ENCODE results near the gene JAG1.

JAG1 gene

DNA sequence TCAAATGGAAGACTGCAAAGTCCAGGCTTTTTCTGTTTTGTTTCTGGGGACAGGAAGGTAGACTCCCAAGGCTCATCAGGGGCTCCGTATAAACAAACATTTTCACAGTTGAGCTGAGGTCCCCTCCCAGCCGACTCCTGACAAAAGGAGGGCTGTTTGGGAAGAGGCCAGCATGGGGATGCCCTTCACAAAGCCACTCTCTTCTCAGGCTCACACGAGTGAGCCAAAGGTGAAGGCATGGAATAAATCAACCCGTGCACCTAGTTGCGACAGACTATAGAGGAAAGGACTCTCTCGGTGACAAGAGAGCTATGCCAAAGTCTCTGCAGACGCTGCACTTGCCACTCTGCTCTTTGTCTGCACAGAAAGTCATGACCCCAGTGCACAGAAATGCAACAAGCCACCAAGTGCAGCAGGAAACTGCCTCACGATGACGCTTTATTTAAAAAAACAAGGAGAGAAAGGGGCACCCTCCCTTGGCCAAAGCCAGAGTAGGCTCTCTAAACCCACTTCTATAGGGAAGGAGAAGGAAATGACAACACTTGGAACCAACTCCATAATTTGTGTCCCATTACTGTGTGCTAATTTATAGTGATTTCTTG, 21.0 kb downstream of the JAG1 start:
- DNase-seq (ENCODE audit: low read depth) = no peak

DNA sequence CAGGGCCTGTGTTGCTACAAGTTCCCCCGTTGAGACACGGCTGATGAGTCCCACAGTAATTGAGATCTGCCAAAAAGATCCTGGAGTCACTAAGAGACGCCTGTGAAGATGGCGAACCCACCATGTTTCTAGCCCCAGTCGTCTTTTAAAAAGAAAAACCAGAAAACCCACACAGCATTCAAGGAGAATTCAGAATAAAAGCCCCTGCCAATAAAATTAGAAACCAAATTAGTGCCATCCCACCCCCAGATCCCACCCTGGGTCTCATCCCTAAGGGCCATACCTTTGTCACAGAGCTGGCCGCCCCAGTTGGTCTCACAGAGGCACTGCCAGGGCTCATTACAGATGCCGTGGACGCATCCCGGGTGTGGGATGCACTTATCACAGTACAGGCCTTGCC, 21.6 kb downstream of the JAG1 start:
- no peak for DNase-seq (ENCODE audit: low read depth)

DNA sequence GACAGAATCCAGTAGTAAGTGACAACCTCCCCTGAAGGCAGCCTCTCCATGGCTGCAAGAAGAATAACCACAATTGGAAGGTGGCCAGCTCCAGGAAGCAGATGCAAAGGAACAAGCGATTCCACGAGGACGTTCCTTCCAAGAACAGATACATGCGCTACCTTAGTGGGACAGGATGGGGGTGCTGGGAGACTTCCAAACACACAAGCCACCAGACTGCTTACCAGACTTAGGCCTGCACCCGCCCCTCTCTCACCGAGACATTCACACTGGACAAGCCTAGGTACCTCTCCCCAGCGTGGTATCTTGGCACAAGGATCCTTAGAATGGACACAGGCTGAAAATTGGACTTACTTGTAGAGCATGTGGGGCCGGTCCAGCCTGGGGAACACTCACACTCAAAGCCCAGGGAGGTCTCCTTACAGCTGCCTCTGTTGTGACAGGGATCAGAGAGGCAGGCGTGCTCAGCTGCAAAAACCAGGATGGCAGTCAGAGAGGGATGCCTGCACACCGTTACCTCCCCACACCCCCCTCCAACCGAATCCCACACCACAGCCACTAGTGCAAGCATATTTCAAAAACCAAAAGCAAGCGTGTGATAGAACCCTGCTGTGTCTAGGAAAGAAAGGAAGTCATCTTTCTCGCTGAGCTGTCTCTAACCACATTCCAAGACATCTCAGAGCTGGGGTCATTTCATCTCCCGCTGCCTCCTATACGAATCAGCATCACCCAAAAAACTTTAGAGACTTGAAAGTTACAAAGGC, 22.4 kb downstream of the JAG1 start:
- no peak for DNase-seq (ENCODE audit: low read depth)

DNA sequence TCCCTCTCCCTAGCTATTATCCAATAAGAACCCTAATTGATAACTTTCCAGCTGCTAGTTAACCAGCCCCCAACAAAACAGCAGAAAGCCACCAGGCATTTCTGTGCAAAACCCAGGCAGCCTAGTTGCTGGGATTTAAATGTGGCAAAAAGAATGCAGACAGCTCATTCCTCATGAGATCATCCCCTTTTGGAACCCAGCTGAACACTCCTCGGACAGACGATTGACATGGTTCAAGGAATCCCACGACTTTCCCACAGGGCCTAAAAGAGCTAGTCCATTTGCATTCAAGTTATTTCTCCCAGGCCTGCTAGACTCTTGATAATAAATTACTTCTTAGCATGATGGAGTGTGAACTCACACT, 24.0 kb downstream of the JAG1 start:
- DNase-seq (ENCODE audit: low read depth) = no peak

DNA sequence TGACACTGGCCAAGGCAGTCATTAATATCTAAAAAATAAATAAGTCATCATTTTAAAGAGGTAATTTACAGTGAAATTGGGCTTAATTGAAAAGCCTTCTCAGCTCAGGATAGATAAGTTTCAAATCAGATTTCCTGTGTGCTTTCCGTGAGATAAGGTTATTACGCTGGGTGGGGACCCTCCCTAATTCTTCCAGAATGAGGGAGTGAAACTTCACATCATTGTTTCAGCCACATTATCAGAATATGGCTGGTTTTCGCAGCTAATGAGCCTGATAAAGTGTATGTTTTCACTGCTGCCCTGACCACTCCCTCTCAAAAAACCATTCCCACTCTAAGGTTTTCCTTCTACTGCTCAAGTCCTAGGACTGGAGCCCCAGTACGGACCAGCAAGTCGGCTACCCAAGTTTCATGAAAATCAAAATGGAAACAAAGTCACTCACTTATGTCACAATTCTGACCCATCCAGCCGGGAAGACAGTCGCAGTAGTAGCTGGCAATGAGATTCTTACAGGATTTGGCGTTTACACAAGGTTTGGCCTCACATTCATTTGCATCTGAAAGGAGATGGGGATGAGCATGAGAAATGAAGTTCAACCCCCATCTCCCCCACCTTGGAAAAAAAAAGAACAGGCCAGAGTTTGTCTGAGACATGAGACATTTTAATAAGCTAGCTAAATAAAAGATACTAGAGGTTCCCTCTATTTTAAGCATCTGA, 24.6 kb downstream of the JAG1 start:
- DNase-seq (ENCODE audit: low read depth) = no peak

DNA sequence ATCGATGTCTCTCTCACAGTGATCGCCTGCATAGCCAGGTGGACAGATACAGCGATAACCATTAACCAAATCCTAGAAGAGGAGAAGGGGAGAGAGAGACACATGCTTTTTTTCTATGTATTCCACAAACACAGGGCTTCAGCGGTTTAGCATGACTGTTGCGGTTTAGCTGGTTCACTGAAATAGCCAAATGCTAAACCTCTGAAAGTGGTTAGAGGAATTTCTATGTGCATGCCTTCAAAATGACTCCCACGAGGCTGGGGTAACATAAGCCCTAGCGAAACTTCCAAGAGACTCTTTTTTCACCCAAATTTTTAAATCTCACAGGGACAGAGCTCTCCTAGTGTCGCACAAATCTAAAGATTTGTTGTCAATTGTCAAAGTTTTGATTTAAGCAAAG, 25.1 kb downstream of the JAG1 start:
- DNase-seq (ENCODE audit: low read depth) = no peak

DNA sequence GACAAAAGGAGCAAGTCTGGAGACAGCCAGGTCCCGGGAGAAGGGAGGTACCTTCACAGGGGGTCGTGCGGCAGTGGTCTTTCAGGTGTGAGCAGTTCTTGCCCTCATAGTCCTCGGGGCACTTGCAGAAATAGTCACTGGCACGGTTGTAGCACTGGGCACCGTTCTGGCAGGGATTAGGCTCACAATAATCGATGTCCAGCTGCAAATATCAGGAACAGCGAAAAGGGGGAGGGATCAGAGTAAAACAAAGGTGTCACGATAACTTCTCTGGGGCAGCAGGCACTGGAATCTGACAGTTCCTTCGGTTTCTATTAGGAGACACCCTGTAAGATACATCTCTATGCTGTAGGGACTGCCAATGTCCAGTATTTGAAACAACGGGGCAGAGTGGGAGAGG, 25.9 kb downstream of the JAG1 start:
- DNase-seq (ENCODE audit: low read depth) = no peak

DNA sequence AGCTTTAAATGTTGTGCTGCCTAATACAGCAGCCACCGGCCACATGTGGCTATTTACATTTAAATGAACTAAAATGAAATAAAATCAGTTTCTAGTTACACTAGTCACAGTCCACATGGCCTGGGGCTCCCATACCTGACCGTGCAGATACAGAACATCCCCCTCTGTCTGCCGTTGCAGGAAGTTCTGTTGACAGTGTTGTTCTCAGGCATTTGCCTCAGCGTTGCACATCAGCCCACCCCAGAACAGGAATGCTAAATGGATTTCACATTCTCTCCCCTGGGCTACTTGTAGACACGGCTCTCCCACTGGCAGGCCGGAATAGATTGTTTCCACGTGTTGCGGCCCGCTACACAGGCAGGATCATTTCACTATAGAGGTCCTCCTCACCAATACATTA, 26.3 kb downstream of the JAG1 start:
- no peak for DNase-seq (ENCODE audit: low read depth)

DNA sequence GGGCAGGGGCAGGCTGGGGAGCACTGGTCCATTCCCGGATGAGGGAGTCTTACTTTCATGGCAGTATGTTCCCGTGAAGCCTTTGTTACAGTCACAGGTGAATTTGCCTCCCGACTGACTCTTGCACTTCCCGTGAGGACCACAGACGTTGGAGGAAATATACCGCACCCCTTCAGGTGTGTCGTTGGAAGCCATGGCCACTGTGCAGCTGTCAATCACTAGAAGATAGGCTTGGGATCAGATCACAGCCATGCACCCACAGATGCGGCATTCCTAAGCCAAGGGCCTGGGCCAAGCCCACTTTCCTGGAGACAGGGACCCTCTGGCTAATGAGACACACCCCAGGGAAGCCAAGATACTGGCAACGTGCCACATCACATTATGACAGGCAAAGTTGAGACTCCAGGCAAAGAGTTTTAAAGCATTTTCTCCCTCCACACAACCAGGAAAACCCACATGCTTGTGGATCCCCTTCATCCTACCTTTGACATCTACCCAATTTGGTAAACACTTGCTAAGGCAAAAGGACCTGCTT, 26.8 kb downstream of the JAG1 start:
- no peak for DNase-seq (ENCODE audit: low read depth)

DNA sequence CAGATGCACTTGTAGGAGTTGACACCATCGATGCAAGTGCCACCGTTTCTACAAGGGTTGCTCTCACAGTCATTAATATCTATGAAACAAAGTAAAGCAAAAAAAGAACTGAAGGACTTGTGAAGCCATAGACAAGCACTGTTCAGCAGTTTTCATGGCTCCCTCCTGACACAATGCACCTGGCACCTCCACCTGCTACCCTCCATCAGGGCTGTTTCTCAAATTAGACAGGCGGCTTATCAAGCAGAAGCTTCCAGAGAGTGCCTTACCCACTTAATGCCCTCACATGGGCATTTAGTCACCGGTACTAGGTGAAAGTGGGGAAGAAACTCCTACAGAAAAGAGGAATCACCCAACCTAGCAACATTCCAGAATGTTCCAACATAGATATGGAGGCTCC, 27.8 kb downstream of the JAG1 start:
- no peak for DNase-seq (ENCODE audit: low read depth)

DNA sequence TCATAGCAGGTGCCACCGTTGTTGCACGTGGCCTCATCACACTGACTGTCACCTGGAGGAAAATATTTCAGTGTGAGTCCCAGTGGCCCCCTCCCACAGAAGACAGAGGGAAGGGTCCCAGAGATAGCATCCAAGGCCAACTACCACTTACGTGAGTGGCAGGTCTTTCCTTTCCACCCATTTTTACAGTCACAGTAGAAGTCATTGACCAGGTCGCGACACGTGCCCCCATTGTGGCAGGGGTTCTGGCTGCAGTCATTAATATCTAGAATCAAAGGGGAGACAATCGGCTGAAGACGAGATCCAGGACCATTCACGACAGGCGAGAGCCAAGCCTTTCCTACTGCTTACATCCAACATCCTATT, 28.6 kb downstream of the JAG1 start:
- no peak for DNase-seq (ENCODE audit: low read depth)

DNA sequence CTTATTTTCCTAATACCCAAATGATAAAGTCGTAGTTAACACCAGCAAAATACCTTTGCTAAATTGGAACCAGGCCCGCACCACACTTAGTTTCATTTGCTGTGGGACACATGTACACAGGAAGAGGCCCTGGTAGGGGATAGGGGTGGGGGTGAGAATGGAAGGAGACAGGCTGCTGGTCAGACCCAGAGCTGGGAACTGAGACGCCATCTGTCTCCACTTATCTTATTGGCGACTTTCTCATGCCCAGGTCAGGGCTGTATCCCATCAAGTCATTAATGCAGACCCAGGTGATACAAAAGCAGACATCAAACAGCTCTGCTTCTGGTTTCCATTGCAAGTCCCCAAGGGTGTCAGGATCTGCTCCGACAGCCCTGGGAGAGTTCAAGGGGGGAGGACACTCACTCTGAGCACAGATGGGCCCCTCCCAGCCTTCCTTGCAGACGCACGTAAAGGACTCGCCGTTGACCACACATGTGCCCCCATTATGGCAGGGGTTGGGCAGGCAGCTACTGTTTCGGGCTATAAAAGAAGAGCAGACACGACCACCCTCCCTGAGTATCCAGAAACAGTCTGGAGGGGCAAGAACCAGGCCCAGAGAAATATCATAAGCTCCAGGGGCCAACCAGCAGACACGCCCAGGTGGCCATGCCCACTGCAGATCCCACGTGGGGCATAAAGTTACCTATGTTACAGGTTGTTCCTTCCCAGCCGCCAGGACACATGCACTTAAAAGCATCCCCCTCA, 29.2 kb downstream of the JAG1 start:
- DNase-seq (ENCODE audit: low read depth) = no peak

DNA sequence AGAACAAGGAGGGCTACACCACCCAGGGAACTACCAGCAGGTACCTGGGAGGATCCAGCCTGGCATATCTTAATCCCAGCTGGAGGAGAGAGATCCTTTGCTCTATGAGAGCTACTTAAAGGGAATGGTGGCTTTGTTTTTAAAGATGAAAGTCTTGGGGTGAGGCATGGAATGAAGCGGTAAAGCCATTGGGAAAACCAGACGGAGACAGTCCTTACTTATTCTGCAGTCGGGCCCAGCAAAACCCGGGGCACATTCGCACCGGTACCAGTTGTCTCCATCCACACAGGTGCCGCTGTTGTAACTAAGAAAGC, 30.3 kb downstream of the JAG1 start:
- DNase-seq (ENCODE audit: low read depth) = no peak

DNA sequence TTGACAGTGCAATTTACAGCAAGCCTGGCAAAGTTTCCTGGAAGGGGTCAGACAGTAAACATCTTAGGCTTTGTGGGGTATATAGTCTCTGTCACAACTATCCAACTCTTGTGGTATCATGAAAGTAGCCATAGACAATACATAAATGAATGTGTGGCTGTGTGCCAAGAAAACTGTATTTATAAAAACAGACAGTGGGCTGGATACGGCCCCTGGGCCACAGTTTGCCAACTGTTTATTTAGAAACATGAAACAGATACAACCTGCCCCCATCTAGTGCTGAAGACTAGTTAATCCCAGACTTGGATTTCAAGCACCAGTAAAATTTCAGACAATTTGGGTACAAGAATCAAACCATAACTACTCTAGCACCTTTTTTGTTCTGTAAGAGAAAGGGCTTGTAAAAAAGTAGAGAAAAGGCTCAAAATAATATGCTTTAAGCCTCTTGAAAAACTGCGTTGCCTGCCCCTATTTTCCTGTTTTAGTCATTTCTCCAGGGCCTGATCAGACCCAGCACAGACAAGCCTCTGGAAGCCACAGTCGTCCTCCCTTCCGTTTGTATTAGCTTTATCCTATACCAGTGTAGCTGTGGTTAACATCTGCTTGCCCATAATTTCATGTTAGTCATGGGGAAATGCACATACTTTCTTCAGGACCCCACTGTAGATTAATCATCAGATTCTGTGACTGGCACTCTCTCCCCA, 30.8 kb downstream of the JAG1 start:
- no peak for DNase-seq (ENCODE audit: low read depth)

DNA sequence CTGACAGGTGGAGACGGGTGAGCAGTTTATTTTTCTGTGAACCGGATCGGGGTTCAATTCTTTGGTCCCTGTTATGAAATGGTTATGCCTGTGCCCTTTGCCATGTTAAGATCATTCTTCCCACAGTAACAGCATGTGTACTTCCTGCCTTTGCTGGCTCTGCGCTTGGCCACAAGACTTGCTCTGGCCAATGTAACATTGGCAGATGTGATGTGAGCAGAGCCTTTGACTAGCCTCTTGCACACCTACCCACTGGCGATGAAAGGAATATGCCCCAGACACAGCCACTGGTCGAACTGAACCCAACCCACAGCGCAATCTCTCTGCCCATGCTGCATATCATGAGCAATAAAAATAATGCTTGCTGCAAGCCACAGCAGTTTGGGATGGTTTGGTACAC, 31.9 kb downstream of the JAG1 start:
- no peak for DNase-seq (ENCODE audit: low read depth)

DNA sequence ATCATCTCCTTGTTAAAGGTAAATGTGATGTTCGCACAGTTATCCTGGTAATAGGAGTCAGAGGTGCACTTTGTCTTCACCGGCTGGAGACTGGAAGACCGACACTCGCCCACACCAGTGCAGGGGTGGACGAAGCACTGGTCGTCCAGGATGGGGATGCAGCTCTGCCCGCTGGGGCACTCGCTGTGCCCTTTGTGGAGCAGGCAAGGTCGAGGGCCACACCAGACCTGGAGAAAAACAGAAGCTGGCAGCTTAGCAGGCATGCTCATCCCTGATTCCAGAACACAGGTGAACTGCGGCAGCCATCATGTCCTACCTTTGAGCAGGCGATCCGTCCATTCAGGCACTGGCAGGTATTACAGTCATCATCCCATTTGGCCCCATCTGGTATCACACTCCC, 32.3 kb downstream of the JAG1 start:
- no peak for DNase-seq (ENCODE audit: low read depth)

DNA sequence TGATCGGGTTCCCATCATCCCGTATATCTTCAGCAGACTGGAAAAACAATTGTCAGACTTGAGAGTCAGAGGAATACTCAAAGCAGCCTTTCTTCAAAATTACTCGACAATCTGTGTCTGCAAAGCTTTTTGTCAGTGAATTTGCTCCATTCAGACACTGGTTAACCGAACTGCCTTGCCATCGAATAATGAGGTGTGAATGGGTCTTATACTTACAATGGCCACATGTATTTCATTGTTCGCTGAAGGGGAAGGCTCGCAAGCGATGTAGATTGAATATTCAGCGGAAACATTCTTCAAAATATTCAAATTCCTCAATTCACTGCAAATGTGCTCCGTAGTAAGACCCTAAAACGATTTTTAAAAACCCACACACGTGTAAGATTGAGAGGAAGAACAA, 32.9 kb downstream of the JAG1 start:
- DNase-seq (ENCODE audit: low read depth) = no peak

DNA sequence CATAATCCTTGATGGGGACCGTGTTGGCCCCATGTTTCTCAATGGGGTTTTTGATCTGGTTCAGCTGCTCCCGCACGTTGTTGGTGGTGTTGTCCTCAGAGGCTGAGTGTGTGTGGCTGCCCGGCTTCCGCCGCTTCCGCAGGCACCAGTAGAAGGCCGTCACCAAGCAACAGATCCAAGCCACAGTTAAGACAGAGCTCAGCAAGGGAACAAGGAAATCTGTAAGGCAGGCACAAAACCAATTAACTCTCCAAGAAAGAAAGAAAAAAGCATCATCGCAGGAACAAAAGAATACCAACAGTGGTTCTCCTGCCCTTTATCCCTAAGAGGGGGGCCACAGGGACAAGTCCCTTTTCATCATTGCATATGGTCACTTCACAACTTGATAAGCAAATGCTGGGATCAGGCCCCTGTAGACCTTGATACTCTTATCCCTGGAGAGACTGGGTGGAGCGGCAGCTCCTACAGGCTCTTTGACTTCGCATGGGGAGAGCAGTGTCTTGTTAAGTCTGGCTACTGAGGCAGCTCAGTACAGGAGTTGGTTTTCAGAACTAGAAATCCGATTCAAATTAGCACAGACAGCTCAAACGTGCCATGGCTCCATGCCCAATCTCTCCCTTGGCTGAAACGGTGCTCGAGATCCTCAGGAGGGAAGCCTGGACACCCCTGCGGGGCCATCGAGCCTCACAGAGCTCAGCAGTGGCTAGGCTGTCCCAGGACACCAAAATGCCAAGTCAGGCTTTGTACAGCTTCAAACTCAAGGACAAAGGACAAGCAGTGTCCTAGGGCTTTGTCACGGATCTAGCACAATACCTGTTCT, 33.9 kb downstream of the JAG1 start:
- DNase-seq (ENCODE audit: low read depth) = no peak

DNA sequence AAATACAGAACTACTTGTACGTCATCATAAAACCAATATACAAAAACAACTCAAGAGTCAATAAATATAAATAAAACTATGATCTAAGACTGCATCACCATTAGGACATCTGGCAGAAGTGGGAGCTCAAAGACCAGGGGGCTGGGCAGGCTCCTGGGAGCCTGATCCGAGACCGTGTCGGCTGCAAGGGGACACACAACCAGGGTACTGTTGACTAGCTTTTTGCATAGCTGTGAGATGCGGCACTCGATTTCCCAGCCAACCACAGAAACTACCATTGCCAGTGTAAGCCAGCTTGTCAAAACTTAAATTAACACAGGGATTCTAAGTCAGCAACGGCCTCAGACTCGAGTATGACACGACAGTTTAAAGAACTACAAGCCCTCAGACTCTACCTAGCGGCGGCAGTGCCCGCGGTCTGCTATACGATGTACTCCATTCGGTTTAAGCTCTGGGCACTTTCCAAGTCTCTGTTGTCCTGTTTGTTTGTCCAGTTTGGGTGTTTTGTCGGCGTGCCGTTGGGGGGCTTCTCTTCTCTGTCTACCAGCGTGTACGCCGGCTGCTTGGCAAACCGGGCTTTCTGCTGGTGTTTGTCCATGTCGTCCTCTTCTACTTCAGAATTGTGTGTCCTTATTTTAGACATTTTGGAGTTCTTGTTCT, 34.6 kb downstream of the JAG1 start:
- DNase-seq (ENCODE audit: low read depth) = no peak

DNA sequence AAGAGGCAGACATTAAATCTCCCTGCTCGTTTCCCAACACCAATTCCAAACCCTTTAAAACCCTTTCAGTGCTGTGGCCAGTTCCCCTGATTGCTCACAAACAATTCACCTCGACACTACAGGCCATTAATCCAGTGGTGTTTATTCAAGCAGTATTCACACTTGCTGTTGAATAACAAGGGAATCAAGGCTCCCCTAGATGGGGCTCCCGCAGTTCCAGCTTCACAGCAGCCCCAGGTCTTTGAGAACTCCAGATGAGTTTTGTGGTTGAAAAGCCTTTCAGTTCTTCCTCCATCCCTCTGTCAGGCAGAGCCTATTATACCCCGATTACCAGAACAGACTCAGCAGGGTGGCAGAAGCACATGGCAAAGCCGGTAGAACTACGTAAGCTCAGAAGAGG, 36.2 kb downstream of the JAG1 start:
- DNase-seq (ENCODE audit: low read depth) = no peak

DNA sequence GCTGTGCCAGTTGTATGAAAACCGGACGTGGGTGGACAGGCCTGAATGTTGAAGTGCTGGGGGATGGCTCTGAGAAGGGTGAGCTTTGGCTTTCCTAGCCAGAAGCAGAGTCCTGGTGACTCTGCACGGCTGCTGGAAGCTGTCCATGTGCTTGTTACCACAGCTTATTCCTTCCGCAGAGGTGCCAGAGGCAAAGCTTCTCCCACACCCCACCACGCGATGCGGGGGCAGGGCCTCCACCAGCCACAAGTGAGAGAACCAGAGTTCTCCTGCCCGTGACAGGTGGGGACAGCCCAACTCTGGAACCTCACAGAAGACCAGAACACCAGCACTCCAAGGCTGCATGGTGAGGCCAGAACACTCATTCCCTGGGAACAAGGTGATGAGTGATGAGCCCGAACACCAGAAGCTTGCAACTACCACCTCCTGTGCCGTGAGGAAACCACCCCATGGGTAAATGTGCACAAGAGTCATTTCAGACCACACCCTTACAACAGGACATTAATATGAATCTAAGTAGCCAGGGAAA, 36.7 kb downstream of the JAG1 start:
- DNase-seq (ENCODE audit: low read depth) = no peak

Data from activated T-cell treated with anti-CD3 and anti-CD28 coated beads for 1 hour (primary cell).